ENCODE data around the gene IFI27. TPM values are rescaled to one million over a fixed set of nuclear protein-coding genes. Genes with fewer than 3 reads are reported as not detected.

The IFI27 gene
- total and polyA plus RNA-seq, 2 of the 4 experiments (the other 2 are of a cell fraction) = under 0.01 to 0.60 TPM

DNA sequence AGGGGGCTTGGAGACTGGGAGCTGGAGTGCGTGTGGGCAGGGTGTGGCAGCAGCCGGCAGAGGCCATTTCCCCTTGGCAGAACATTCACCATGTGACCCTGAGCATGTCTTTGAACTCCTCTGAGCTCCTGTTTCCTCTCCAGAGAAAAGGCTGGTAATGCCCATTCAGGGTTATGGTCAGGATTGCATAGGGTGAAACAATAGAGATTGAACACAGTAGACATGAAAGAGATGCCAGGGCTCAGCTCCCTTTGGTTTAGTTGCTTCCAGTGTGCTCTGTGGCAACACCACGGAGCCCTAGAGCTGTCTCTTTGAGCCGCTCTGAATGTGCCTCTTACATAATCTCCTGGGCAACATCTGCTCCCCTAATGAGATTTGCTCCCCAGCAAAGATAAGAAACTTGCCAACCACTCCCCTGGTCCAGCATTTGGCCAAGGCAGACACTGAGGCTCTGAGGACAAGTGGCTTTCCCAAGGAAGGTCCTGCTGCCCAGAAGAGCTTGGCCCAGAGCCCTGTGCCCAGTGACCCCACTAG, 4.6 kb downstream of the IFI27 start:
- intact Hi-C loops (cut with micrococcal nuclease) (no loop called here), in situ Hi-C loops (cut with MboI; ENCODE audit: low sequenced_read_pairs) (no loop called here), dilution Hi-C loops (cut with HindIII; ENCODE audit: low sequenced_read_pairs, unreplicated experiment) (no loop called here)
- TF ChIP-seq RCOR1 (IDR thresholded peaks at IDR 0.05; ENCODE audit: insufficient replicate concordance, low read length) (no peak), POLR2A (IDR thresholded peaks at IDR 0.05; ENCODE audit: low read depth, low read length) (no peak), MAZ (IDR thresholded peaks at IDR 0.05; ENCODE audit: borderline replicate concordance, low read depth, low read length) (no peak), CHD1 (IDR thresholded peaks at IDR 0.05; ENCODE audit: low read depth, low read length) (no peak), CEBPB (IDR thresholded peaks at IDR 0.05; ENCODE audit: low read depth, low read length) (no peak), MAFK (IDR thresholded peaks at IDR 0.05; ENCODE audit: low read depth, low read length) (no peak)
- Histone ChIP-seq H3K9ac (ENCODE audit: low read depth, low read length) (no peak overlapping the region), H4K91ac (ENCODE audit: insufficient read depth, low read depth, low read length) (no peak overlapping the region), H3K4ac (ENCODE audit: low read depth, low read length) (no peak overlapping the region), H3K27me3 (ENCODE audit: control insufficient read depth, insufficient read depth, low read length) (peaks cover 13% of the 10 kb centered on the region; the same call in 1 of the 2 replicates), H2BK5ac (ENCODE audit: low read depth, low read length, poor library complexity, severe bottlenecking) (no peak overlapping the region), H3K4me2 (ENCODE audit: low read depth, low read length) (no peak overlapping the region), H3K4me3 (ENCODE audit: insufficient read depth, low read depth, low read length) (no peak overlapping the region), H3K36me3 (ENCODE audit: control insufficient read depth, insufficient read depth, low read length) (no peaks in the 10 kb centered on the region), H3K18ac (ENCODE audit: low read depth, low read length) (no peak overlapping the region), H3K9me3 (ENCODE audit: control insufficient read depth, insufficient read depth, low read length) (peaks cover 3% of the 10 kb centered on the region), H4K20me1 (ENCODE audit: insufficient read depth, low read length) (no peaks in the 10 kb centered on the region), H2AFZ (replicated peaks; ENCODE audit: low read length, poor library complexity) (no peak overlapping the region), H3K23ac (ENCODE audit: low read depth, low read length) (no peak overlapping the region), H3K27ac (ENCODE audit: insufficient read depth, low read length) (no peak overlapping the region), H4K5ac (ENCODE audit: low read depth, low read length) (no peak overlapping the region), H2AK5ac (ENCODE audit: low read depth, low read length) (no peak overlapping the region), H3K56ac (ENCODE audit: extremely low read depth, insufficient read depth, low read length) (no peak overlapping the region), H3K4me1 (ENCODE audit: control insufficient read depth, insufficient read depth, low read length) (no peaks in the 10 kb centered on the region), H4K8ac (ENCODE audit: low read depth in 2 of 2, low read length in 2 of 2) (no peak overlapping the region), H2AK9ac (replicated peaks; ENCODE audit: low read depth, low read length, poor library complexity) (no peak overlapping the region), H3K9me1 (ENCODE audit: insufficient read depth, low read length) (0 out of 2 replicates have a peak, but pooled peaks cover 3% of the 10 kb centered on the region), H2BK20ac (ENCODE audit: low read depth, low read length) (no peak overlapping the region), H2BK15ac (ENCODE audit: low read depth, low read length) (no peak overlapping the region), H3K14ac (replicated peaks; ENCODE audit: low read depth, low read length) (no peak overlapping the region), H3K79me1 (ENCODE audit: low read depth in 1 of 2, low read length in 2 of 2) (no peaks in the 10 kb centered on the region), H2BK120ac (ENCODE audit: low read depth, low read length) (no peak overlapping the region)
- ChIA-PET CTCF (interaction anchor here (2.0 kb wide), 1 partner anchor 22 kb away, joined by 5 read pairs; no protein-coding TSS in a partner anchor), POLR2A (ENCODE audit: unreplicated experiment) (no interaction called here)
- BruUV-seq (replicated peaks) = no TSS peak
- DNase-seq (no peak), ATAC-seq (ENCODE audit: low read depth) (no peak)
- WGBS, 2 experiments (ENCODE audit: extremely low coverage in 2 of 2, insufficient read length in 1 of 2) = 17% methylated on average over 1 of the region's 4 CpGs; no CpG with 5 or more reads in 1 of the 2 experiments

All from IMR-90 (cell line).